Measurements from ENCODE around the gene VTN. TPM values are rescaled to one million over a fixed set of nuclear protein-coding genes. Genes with fewer than 3 reads are reported as not detected.

Gene VTN
- total RNA-seq, 1 donor from 2014 or later, result 1.3 TPM

DNA sequence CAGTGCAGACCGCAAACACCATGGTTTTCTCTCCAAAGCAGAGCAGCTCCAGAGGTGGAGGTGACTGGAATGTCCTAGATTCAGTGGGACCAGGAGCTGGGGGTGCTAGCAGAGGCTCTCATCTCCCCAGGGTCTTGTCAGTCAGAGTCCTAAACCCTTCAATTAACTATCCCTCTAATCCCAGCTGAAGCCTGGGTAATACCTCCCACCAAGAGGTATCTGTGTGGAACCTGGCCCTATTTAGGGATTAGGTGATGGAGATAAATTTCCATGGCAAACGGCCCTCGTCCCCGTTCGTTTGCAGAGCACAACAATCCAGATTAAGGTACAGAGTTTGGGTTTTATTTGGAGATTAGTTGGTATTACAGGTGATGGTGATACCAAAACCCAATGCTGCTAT, 6.9 kb downstream of the VTN start:
- peaks cover 61% of the 10 kb centered on the region for H3K36me3 ChIP-seq
- intact Hi-C loops (cut with DNase I), result no loop called here
- H3K27me3 ChIP-seq (ENCODE audit: low read depth), result no peaks in the 10 kb centered on the region
- ATAC-seq (no peak), DNase-seq (no peak)
- H3K4me1 ChIP-seq, result peaks cover 5% of the 10 kb centered on the region
- no peaks in the 10 kb centered on the region for H3K9me3 ChIP-seq
- H3K4me3 ChIP-seq, result no peak overlapping the region
- H3K27ac ChIP-seq, result no peak overlapping the region
- TF ChIP-seq, protein P1, sequence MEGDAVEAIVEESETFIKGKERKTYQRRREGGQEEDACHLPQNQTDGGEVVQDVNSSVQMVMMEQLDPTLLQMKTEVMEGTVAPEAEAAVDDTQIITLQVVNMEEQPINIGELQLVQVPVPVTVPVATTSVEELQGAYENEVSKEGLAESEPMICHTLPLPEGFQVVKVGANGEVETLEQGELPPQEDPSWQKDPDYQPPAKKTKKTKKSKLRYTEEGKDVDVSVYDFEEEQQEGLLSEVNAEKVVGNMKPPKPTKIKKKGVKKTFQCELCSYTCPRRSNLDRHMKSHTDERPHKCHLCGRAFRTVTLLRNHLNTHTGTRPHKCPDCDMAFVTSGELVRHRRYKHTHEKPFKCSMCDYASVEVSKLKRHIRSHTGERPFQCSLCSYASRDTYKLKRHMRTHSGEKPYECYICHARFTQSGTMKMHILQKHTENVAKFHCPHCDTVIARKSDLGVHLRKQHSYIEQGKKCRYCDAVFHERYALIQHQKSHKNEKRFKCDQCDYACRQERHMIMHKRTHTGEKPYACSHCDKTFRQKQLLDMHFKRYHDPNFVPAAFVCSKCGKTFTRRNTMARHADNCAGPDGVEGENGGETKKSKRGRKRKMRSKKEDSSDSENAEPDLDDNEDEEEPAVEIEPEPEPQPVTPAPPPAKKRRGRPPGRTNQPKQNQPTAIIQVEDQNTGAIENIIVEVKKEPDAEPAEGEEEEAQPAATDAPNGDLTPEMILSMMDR (IDR thresholded peaks at IDR 0.05), result no peak

DNA sequence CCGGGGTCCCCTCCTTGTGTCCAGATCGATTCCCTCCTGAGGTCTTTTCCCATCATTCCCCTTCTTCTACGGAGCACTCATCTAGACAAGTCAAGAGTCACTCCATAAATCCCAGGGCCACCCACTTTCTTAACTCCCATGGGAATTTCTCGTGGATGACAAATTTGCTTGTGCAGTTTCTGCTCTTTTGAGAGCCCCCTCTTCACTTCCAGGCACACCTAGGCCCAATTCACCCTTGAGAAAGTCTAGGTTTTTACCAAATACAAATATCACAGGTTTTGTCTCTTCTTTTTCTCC, 12.3 kb downstream of the VTN start:
- intact Hi-C loops (cut with DNase I), result no loop called here
- Histone ChIP-seq H3K27ac (peak overlapping the region; percentile 93), H3K4me3 (peak overlapping the region; percentile 96), H3K36me3 (peaks cover 65% of the 10 kb centered on the region), H3K27me3 (ENCODE audit: low read depth) (no peaks in the 10 kb centered on the region), H3K4me1 (peaks cover 24% of the 10 kb centered on the region), H3K9me3 (no peaks in the 10 kb centered on the region)
- TF ChIP-seq, protein P1 (IDR thresholded peaks at IDR 0.05), result no peak
- DNase-seq, result no peak
- no peak for ATAC-seq

DNA sequence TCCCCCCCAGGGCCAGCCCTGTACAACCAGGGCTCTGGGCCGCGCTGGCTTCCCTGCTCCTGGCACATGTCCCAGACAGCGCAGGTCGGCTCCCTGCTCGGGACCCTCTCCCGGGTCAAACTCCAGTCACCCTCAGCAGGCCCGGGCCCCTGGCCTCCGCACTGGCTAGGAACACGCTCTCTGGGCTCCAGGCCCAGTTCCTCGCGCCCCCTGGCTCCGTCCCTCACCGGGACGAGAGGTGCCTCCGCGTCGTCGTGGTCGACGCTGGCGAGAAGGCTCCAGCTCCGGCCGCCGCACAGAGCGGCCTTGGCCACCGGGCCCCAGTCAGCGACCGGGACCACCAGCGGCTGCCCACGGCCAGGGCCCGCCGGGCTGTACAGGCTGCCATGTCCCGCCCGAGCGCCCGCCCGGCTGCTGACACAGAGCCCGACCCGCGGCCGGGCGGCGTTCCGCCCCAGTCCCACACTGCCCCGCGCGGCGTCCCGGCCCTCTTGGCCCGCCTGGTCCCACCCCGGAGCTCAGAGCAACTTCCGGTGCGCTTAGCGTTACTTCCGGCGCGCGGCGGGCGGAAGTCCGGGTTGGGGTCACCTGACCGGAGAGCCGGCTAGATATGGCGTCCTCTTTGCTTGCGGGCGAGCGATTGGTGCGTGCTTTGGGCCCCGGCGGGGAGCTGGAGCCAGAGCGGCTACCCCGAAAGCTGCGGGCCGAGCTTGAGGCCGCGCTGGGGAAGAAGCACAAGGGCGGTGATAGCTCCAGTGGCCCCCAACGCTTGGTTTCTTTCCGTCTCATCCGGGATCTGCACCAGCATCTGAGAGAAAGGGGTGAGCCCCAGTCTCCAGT, 12.8 kb downstream of the VTN start, which contains the start of gene POLDIP2:
POLDIP2 (minus strand) TSS at position 467 of the 840 bp plus-strand sequence; CDS start at position 388, 79 bp downstream.
- H3K27me3 ChIP-seq (ENCODE audit: low read depth), result no peaks in the 10 kb centered on the region
- ATAC-seq (peak; percentile 99 to 100), DNase-seq (peak; percentile 95)
- peak within 1 kb of the TSS; percentile 93 for H3K27ac ChIP-seq
- intact Hi-C loops (cut with DNase I), result no loop called here
- H3K4me3 ChIP-seq, result peak within 1 kb of the TSS; percentile 96
- peaks cover 24% of the 10 kb centered on the region for H3K4me1 ChIP-seq
- H3K9me3 ChIP-seq, result no peaks in the 10 kb centered on the region
- TF ChIP-seq, protein P1 (IDR thresholded peaks at IDR 0.05), result no peak
- H3K36me3 ChIP-seq, result peaks cover 65% of the 10 kb centered on the region

DNA sequence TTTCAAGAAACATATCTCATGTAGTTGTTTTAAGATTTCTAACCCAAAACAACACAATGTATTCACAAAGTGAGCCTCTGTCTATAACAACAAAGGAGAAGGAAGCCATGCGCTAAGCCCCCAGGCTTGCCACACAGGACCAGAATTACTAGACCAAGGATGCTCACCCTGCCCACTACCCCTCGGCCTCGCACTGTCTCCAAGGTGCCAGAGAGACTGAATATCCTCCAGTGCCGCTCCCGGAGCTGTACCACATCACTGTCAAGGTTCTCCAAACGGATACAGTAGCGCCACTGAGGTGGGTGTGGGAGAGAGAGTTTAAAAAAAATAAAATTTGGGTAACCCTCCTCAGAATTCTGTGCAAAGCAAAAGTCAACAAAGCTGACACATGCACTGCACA, 19.8 kb downstream of the VTN start:
- DNase-seq (no peak), ATAC-seq (no peak)
- intact Hi-C loops (cut with DNase I), result no loop called here
- H3K4me1 ChIP-seq, result peaks cover 23% of the 10 kb centered on the region
- H3K36me3 ChIP-seq, result peaks cover 100% of the 10 kb centered on the region
- H3K27me3 ChIP-seq (ENCODE audit: low read depth), result no peaks in the 10 kb centered on the region
- no peak overlapping the region for H3K27ac ChIP-seq
- H3K9me3 ChIP-seq, result no peaks in the 10 kb centered on the region
- TF ChIP-seq, protein P1 (IDR thresholded peaks at IDR 0.05), result no peak
- H3K4me3 ChIP-seq, result no peak overlapping the region

DNA sequence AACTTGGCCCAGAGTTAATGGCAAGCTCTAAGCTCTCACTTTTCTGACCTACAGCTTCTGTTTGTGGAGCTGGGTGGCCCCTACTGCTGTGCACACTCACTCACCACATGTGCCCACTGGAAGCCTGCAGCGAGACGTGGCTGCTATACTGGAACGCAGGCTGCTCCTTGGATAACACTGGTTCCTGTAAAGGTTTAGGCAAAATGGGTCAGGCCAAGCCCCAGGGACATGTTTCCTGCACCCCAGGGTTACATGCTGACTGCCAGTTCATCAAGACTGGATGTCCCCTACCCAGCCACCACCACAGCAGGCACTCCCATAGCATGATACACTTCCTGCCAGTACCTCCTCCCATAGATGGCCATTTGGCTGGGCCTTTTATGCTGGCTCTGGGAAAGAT, 21.1 kb downstream of the VTN start:
- no peak overlapping the region for H3K4me3 ChIP-seq
- intact Hi-C loops (cut with DNase I), result no loop called here
- no peak for ATAC-seq
- DNase-seq, result no peak
- H3K27ac ChIP-seq, result no peak overlapping the region
- no peaks in the 10 kb centered on the region for H3K27me3 ChIP-seq (ENCODE audit: low read depth)
- TF ChIP-seq, protein P1 (IDR thresholded peaks at IDR 0.05), result no peak
- H3K9me3 ChIP-seq, result no peaks in the 10 kb centered on the region
- H3K36me3 ChIP-seq, result peaks cover 100% of the 10 kb centered on the region
- peaks cover 25% of the 10 kb centered on the region for H3K4me1 ChIP-seq

All from lower lobe of right lung (tissue), 2 donors.